Subcutaneous adipose tissue (tissue), 4 donors: ENCODE measurements around the gene PRKG1. TPM values are rescaled to one million over a fixed set of nuclear protein-coding genes. Genes with fewer than 3 reads are reported as not detected.

Experiments
- total RNA-seq, 4 donors: library from RNA; depleted of rRNA; stranded (reverse); fragments of >200 nt; gene quantifications; one replicate each; pipeline ENCODE4 v1.1.0, GENCODE V29; 2016
- TF ChIP-seq, protein P1 (sequence below): fragments of 450-650 bp; IDR thresholded peaks from one replicate; pipeline ENCODE4 v1.5.1; 2016; ENCODE audit warnings: low read depth, mild to moderate bottlenecking, control low read depth, antibody characterized with exemption, moderate library complexity

The PRKG1 gene
- total RNA-seq, 4 donors from 2014 or later, result 7.6 to 17.2 (median 10.7) TPM

DNA sequence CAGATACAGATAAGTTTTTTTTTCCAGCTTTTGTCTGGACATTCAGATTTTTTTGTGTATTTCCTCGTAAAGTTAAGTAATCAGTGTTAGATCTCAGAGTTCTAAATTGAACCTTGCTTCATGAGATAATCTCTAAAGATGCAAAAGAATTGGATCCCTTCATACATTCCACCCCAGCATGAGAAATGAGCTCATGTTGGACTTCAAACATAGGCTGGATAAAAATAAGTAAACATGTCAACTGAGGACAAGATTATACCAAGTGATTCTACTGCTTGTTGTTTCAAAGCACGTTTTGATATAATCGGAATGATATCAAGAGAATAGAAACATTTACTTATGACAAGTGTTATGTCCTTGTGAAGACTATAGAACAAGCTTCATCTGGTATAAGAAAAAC is 1122.8 kb downstream of the PRKG1 start:
- TF ChIP-seq, protein P1, sequence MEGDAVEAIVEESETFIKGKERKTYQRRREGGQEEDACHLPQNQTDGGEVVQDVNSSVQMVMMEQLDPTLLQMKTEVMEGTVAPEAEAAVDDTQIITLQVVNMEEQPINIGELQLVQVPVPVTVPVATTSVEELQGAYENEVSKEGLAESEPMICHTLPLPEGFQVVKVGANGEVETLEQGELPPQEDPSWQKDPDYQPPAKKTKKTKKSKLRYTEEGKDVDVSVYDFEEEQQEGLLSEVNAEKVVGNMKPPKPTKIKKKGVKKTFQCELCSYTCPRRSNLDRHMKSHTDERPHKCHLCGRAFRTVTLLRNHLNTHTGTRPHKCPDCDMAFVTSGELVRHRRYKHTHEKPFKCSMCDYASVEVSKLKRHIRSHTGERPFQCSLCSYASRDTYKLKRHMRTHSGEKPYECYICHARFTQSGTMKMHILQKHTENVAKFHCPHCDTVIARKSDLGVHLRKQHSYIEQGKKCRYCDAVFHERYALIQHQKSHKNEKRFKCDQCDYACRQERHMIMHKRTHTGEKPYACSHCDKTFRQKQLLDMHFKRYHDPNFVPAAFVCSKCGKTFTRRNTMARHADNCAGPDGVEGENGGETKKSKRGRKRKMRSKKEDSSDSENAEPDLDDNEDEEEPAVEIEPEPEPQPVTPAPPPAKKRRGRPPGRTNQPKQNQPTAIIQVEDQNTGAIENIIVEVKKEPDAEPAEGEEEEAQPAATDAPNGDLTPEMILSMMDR, result no peak

DNA sequence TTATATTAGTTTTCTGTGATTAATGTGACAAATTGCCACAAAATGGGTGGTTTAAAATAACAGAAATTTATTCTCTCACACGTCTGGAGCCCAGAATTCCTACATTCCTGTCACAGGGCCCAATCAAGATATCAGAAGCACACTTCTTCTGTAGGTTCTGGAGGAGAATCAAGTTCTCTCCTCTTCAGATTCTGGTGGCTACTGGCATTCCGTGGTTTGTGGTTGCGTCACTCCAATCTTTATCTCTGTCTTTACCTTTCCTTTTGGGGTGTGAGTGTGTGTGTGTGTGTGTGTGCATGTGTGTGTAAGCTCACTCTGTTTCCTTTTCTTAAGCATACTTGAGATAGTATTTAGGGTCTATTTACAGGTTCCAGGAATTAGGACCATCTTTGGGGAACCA is 1124.3 kb downstream of the PRKG1 start:
- TF ChIP-seq, protein P1, result no peak

DNA sequence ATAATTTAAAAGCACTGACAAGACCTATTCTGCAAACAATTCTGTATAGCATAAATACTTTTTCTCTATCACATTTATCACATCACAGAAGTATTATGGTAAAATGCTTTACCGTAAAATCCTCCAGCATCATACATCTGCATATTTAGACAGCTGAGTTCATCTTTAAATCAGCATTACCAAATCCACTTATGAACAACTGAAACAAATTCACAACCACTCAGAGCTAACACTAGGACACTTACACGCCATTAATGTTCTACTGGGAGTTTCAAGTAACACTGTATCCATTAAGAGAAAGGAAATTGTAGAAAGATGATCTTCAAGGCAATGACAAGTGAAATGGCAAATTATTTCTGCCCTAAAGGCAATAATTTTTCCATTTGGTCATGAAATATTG is 1134.1 kb downstream of the PRKG1 start:
- TF ChIP-seq, protein P1, result no peak

DNA sequence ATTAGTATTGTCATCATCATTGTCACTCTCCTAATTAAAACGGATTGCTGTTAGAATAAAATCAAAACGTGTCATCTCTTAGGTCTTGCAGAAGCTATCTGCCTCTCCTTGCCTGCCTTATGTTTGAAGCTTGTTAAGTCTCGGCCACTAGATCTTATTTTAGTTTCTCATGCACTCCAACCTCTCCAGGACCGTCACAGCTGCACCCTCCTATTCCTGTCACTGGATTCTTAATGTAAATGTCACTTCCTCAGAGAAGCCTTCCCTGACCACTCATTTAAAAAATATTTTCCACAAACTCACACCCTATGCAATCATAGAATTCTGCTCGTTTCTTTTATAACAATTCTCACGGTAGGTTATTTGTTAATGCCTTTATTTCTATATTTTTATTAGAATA is 1135.9 kb downstream of the PRKG1 start:
- TF ChIP-seq, protein P1, result no peak

DNA sequence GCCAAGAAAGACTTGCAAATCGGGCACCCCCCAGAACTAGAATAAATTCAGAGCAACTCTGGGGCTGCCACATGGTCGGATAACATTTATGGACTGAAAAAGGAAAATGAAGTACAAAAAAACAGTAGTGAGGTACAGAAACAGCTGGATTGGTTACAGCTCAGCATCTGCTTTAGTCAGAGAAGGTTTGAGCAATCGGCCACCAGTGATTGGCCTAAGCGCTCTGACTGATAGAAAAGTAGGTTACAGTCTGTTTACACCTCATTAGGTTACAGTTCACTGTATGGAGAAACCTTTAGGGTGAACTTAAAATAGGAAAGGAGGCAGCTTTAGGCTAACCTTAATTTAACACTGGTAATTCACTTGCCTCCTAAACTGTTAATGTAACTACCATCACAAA is 1137.8 kb downstream of the PRKG1 start:
- TF ChIP-seq, protein P1, result no peak

DNA sequence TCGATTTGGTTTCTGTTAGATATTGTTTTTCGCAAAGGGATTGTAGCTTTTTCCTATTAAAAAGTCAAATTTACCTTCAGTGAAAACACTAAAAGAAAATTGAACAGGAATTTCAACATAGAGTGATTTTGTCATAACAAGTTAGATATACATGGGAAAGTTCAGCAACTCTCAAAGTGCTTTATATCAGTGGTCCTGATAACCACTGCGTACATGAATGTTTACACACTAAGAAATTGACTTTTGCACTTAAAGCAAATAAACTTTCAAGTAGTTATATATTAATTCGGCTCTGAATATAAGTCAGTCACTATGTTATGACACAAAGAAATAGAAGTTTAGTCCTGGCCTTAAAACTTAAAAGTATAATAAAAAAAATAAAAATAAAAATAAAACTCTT is 1138.5 kb downstream of the PRKG1 start:
- TF ChIP-seq, protein P1, result no peak

DNA sequence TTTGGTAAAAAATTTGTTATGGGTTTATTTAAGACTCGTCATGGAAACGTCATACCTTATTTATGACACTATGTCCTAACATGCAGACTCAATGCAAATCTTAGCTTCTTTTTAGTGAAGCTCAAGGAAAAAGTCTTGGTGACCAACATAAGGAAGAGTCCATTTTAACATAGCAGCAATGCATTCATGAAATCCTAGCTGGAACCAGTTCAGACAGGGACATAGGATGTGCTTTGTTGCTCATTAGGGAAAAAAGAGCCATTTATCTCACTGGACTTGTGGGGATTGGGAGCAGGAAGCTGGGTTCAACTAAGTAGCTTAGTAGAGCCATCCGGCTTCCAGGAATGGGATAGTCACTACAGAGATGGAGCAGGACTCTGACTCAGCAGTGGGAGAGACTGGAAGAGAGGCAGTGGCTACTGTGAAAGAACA is 1139.0 kb downstream of the PRKG1 start:
- TF ChIP-seq, protein P1, result no peak
